NCI-H1105 (cell line): Measurements from ENCODE around the gene VGLL4.

ENCODE experiments used
- DNase-seq: peaks from one replicate; lab custom pipeline; 2025; lab: John Stamatoyannopoulos, UW

VGLL4 gene

DNA sequence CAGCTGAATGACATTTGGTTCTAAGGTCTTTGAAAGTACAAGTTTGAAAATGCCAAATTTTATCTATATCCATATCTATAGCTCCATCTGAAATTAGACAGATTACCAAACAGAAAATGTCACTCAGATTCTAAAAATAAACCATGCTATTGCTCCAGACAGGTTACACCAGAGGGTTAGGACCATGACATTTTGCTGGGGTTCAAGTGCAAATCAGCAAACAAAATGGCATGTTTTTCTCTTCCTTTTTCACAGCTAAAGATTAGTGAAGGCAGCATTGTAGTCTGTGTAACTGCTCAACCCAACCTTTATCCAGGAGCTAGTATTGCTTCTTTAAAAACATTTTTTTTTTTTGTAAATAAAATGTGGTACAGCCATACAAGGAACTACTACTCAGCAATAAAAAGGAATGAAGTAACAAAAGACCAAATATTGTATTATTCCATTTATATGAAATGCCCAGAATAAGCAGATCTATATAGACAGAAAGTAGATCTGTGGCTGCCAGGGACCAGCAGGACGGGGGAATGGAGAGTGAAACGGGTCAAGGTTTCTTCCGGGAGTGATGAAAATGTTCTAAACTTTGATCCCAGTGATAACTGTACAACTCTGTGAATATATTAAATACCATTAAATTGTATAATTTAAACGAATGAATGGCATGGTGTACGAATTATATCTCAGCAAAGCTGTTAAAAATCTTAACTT, 18.2 kb downstream of the VGLL4 start:
- DNase-seq: no peak

DNA sequence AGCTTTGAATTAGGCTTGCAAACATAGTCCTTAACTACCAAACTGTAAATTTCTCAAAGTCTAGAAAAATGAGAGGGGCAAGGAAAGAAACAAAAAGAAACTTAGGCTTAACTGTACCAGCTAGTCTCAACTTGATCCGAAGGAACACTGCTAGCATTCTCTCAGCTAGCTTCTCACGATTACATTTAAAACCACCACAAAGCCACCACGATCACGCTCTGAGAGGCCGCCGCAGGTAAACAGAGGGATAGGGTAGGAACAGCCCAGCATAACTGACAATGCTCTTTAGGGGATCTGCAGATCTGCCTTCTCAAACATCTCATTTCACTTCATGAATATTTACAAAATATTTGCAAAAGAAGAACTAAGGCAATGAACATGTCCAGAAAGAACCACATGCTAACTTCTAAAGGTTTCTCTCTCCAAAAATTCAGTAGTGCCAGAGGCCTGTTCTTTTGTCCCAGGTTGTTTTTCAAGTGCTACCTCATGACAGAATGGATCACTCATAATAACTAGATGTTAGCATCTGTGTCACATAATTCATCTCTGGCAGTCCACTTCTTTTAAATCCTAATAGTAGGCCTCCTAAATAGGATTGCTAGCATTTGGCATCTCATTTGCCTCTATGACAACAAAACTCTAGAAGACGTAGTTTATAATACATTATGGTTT, 18.9 kb downstream of the VGLL4 start:
- no peak for DNase-seq

DNA sequence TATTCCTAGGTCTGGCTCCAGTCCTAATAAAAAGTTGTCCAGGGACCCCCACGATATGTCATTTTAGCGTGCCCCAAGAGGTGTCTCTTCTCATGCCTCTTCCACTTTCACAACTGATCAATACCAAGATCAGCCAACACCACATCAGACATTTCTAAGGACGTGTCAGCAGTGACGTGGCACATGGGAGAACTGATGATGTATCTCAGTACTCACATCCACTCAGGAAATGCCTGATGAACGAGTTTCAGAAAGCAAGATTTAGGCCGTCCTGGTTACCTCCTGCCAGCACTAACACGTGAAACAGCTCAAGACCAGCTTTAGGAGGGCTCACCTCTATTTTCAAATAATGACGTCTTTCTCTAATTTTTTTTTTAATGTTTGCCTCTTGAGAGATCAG, 19.6 kb downstream of the VGLL4 start:
- no peak for DNase-seq

DNA sequence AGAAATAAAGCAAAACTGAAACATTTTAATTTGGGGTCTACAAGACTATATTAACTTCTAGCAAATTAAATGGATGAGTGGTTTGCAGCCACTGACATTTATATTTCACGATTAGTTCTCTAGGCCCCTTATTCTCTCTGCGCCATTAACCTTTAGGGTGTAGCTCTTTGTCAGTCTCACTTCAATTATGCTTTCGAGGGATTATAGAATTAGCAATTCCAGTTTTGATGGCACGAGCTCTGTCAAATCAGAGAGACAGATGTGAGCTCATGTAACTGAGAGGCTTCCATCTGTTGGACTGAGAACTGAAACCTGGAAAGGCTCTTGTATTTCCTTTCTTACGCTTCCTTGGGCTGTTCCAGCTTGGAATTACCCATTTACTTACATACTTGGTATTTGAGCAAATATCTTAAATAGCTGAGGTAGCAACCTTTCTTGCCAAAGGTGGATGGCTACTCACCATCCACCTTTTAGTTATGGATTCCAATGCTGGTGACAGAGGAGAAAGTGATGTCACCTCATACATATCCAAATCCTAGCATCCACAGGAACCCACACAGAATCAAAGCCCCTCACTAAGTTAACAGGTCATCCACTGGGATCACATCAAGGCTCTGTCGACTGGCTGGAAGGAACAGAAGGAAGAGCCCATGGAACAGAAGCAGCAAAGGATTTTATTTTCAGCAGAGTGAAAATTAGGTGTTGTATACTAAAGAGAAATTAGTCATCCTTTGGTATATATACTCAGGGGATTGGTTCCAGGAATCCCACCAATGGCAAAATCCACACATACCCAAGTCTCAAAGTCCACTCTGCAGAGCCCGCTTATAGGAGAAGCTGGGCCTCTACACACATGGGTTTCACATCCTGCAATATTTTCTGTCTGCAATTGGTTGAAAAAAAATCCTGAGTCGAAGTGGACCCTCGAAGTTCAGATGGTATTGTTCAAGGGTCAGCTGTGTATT, 20.8 kb downstream of the VGLL4 start:
- DNase-seq: no peak

DNA sequence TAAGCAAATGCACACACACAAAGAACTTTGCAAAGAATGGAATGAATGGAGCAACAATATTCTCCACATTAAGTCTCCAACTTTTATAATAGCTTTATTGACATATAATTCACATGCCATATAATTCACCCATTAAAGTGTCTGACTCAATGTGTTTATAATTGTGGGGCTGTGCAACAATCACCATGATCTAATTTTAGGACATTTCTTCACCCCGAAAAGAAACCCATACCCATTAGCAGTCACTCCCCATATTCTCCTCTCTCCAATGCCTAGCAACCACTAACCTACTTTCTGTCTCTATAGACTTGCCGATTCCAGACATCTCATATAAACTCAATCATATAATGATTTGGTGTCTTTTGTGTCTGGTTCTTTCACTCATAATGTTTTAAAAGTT, 22.6 kb downstream of the VGLL4 start:
- DNase-seq: no peak

DNA sequence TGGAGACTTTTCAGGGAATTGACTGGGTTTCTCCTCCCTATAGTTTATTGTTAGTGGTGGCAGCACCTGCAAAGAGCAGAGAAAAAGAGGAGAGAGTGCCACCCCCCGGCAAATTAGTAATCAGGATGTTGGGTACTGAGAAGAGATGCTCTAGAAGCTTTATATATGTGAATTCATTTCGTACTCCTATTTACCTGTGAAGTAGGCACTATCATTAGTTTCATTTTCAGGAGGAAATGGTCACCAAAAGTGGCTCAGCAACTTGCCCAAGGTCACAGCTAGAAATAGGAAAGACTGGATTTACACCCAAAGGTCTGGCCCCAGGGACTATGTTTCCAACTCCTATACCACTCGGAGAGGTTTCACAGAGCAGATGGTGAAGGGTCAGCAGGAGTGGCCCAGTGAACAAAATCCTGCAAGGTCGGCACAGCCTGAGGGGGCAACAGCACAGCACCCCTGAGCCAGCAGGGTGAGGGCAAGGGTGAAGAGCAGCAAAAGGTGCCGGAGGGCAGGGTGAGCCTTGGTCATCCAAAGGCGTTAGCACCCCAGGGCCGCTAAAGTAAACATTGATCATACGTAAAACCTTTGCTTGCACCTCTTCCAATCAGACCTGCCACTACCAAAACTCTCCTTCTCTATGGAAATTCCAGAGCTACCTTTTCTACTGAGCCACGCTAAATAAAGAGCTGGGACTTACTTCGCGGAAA, 23.6 kb downstream of the VGLL4 start:
- DNase-seq: no peak

DNA sequence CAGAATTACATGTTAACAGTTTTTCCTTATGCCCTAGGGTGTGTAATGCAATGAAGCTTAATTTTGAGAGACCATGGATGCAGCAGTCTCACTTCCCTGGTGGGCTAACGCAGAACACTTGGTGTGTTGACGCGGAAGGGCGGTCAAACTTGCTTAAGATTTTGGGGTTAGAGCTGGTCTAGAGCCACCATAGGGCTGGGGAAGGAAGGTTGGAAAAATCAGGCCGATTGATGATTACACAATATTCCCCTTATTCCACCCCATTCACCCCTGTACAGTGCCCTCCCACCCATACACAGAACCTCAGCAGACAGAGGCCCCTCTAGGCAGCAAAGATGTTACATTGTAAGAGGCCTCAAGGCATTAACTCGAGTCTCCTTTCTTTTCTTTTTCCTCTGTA, 24.3 kb downstream of the VGLL4 start:
- no peak for DNase-seq

DNA sequence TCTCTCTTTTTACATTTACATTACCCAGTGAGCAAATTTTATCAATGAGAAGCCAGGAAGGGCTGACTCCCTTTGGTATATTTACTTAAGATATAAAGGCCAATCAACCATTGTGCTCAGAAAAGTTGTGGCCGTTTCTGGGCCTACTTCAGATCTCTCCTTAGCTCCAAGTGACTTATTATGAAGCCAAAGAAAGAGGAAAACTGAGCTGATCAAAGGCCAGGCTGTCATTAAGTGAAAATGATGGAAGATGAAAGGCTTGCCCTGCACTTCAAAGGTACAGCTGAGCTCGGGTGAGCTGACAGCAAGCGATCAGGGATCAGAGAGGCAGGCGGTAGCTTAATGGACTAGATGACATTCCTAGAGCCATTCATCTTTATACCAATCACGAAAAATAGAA, 24.8 kb downstream of the VGLL4 start:
- no peak for DNase-seq

DNA sequence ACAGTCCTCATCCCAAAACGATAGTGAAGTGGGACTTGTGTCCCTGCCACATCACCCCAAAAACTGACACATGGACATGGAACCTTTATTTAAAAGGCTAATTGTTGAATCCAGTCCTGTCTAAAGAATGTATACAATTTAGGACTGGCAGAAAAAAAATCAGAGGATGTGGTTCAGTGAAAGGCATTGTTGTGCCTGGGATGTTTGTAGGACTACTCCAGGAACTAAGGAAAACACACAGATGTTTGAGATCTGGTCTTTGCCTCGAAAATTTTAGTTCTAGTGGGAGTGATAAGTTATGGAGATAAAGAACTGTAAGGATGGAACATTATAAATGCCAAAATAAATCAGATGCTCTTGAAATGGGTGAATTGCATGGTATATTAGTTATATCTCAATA, 27.2 kb downstream of the VGLL4 start:
- DNase-seq: no peak

DNA sequence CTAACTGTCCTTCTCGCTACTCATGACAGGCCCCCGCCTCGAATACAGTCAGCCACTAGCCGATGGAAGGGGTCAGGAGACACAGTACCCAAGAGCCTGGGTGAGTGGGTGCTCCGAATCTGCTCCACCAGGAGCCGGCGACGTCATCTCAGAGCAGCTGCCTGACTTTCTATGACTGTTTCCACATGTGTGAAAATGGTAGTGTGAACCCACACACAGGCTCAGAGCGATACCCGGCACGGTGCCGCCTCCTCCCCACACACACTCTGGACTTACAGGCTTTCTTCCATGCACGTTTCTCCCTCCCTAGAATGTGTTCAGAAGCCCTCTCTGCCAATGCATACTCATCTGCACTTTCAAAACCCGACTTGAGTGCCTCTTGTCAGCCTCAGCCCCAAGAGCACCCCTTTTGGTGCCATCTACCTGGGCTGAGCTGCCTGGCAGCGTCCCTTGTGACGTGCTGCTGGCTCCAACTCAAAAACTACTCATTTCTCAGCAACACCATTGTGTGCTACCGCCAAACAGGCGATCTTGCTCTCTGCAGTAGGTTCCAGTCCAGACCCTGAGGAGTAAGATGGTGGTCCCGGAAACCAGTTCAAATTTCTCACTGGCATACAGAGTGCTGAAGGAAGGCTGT, 29.7 kb downstream of the VGLL4 start:
- DNase-seq: no peak

DNA sequence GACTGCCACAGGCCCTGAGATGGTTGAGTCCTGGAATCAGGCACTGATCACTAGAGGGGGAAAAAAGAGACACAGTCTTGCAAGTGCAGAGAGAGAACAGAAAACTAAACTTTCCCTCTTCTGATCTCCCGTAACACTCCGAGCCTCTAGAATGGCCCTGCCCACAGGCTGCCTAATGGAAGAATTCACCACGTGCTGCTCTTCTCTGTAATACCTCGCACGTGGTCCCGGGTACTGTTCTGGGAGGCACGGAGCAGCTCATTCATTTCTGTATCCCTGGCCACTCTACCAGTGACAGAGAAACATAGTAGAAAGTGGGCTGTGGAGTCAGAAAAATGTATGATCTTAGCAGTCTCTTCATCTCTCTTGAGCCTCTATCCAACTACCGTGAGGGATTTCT, 30.4 kb downstream of the VGLL4 start:
- no peak for DNase-seq

DNA sequence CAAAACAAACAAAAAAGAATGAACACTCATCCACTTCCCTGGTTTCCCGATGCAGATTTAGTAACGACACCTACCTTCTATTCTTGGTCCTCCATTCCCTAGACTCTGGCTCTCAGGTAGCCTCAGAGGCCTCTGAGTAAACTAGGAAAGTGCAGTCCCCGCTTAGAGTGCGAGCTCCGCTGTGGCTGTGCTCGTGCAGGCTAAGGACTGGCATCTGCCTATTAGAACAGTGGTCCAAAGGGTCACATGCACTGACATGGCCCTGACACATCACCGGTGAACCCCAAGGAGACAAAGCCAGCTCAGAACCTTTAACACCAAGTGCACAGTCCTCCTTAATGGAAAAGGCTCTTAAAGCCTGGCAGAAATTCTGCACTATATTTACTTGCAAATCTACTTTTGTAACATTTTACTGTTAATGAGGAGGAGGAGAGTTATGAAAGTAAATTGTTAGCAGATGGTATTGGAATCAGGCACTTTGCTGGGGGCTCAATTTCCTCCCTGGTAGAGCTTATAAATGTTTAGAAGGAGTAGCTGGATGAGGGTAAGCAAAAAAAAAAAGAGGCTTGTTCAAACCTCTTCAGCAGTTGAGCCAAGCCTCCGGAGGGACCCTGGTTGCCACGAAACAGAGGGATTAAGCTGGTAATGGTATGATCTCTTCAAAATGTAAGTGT, 31.1 kb downstream of the VGLL4 start:
- no peak for DNase-seq

DNA sequence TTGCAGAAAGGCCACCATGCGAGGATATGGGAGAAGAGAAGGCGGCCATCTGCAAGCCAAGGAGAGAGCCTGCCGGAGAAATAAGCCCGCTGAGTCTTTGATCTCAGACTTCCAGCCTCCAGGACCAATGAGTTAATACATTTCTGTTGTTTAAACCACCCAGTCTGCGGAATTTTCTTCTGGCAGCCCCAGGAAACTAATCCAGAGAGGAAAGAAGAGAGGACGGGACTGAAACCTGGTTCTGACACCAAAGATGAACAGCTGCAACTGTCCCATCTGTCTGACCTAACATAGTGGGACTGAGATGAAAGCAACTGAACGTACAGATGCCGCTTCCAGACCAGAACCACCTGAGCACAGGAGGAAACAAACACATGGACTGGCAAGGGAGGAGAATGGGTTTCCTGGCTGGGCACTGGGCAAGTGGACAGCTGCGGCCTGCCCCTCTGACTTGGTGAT, 32.3 kb downstream of the VGLL4 start:
- DNase-seq: no peak

DNA sequence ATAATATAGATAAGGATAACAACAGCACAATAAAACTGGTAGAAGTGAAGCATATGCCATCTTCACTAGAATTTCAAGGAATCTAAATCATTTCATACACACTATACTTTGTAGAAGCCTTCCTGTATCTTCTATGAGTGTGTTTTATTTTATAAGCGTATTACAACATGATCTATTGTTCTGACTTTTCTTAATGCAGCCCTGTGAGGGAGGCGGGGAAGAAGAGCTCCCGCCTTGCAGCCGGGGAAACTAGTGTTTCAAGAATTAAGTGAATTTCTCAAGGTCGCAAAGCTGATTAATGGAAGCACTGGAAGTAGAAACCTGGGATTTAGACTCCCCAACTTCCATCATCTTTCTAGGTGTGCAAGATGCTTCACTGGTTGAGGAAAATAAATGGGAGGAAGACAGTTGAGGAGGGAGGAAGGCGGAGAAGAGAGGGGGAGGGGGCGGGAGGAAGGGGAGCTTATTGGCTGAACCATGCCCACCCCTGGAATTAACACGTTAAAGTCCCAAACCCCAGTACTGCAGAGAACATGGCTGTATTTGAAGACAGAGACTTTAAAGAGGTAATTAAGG, 32.9 kb downstream of the VGLL4 start:
- no peak for DNase-seq

DNA sequence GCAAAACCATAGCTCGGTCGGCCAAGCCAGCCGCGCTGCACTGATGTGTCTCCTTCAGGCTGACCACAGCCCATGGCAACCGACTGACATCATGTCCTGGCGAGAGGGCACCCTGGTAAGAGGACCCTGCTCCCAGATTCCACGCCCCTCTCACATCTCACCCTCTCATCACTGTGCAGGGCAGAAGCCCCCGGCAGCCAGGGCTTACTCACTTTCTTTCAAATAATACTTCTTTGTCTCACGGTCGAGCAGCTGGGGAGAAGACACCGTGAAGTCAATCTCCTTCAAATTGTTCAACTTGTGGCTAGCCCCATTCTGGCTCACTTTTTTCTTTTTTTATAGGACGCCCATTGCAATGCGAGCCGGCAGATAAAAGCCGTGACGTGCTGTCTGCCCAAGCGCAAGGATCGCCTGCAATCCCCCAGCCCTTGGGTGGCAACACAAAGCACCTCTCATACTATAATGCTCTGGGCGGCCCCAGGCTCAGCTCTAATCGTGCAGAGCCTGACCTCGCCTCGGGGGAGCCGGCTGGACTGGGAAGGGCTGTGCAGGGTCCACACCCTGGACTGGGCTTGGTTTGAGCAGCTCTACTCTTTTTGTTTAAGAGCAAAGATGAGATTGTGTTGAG, 33.6 kb downstream of the VGLL4 start:
- DNase-seq: no peak

DNA sequence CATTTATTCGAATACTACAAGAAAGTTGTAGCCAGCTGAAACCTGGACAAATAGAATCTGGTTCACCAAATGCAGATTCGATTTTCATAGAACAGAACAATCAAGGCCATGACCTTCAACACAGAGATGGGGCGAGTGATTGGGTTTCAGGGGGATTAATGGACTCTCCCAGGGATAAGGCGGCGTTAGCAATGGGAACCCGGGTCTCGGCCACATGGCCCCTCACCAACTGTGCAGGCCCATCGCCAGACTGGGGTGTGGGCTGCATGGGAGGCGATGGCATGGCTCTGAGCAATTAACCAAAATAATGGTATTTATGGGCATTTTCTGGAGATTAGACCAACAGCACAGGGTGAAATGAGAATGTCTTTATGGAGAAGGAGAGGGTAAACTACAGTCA, 34.2 kb downstream of the VGLL4 start:
- DNase-seq: no peak

DNA sequence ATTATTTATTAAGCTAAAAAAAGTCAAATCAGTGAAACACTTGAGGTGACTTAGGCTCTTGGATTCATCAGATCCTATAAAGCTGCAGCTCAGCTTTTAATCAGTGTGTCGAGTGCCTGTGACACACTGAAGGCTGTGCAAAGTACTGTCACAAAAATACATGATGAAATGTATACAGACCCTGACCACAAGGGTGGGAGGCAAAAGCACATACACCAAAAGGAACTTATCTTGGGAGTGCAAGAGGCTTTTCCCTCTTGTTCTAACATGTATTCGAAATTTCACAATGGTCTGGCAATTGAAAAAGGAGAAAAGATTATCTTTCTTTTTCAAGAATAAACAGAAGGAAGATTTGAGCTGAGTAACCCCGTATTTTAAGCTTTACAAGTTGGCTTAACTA, 35.9 kb downstream of the VGLL4 start:
- no peak for DNase-seq

DNA sequence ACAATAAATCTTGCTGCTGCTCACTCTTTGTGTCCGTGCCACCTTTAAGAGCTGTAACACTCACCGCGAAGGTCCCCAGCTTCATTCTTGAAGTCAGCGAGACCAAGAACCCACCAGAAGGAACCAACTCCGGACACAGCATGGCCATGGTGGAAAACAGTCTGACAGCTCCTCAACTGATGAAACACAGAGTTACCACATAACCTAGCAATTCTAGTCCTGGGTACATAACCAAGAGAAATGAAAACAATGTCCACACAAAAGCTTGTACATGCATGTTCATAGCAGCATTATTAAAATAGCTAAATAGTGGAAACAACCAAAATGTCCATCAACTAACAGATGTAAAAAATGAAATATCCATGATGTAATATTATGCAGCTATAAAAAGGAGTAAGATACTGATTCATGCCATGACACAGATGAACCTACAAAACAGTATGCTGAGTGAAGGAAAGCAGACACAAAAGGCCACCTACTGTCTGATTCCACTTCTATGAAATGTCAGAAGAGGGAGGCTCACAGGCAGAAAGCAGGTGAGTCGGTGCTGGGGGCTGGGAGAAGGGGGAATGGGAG, 36.8 kb downstream of the VGLL4 start:
- no peak for DNase-seq

DNA sequence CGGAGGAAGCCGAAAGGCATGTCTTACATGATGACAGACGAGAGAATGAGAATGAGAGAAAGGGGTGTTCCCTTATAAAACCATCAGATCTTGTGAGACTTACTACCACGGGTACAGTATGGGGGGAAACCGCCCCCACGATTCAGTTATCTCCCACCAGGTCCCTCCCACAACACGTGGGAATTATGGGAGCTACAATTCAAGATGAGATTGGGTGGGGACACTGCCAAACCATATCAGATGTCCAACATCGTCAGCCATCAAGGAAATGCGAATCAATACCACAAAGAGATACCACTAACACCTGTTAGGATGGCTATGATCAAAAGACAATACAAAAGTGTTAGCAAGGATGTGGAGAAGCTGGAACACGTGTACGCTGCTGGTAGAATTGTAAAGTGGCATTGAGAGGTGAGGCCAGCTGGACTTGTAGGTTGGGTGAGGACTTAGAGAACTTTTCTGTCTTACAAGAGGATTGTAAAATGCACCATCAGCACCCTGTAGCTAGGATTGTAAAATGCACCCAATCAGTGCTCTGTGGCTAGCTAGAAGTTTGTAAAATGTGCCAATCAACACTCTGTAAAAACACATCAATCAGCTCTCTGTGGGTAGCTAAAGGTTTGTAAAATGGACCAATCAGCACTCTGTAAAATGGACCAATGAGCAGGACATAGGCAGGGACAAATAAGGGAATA, 37.5 kb downstream of the VGLL4 start:
- no peak for DNase-seq
